Esophagus muscularis mucosa (tissue), 4 donors: ENCODE data around the gene ZFHX3.

ENCODE experiments used
- CTCF ChIP-seq, 3 experiments: fragments of 200-600 bp in 2 of 3; fragments of 450-650 bp in 1 of 3; sonication (generic) in 2 of 3; IDR thresholded peaks; one replicate each; pipeline ENCODE4 v1.5.1; 2017 to 2019; ENCODE audit warnings: antibody characterized with exemption in 3 of 3, mild to moderate bottlenecking in 2 of 3, moderate library complexity in 1 of 3
- EP300 ChIP-seq: sonication (generic); formaldehyde crosslinking; IDR thresholded peaks from one replicate; pipeline ENCODE4 v1.6.1; 2017; ENCODE audit warnings: antibody characterized with exemption
- POLR2A ChIP-seq: fragments of 450-650 bp; IDR thresholded peaks from one replicate; pipeline ENCODE4 v1.6.1; 2017; ENCODE audit warnings: antibody characterized with exemption, moderate library complexity, mild to moderate bottlenecking, low read depth
- POLR2AphosphoS5 ChIP-seq, 2 donors: sonication (generic); formaldehyde crosslinking; IDR thresholded peaks; one replicate each; pipeline ENCODE4 v1.6.1; 2017; ENCODE audit warnings: antibody characterized with exemption in 2 of 2

- TF ChIP-seq CTCF (IDR thresholded peaks at IDR 0.05): no peak
- TF ChIP-seq EP300: no peak
- TF ChIP-seq POLR2AphosphoS5 (IDR thresholded peaks at IDR 0.05): no peak
- no peak for TF ChIP-seq POLR2A
Observed at GRCh38 chr16:73076324-73076810, 28.4 kb upstream of the ZFHX3 start.
